ENCODE results near the gene PYGO1.

The PYGO1 gene

DNA sequence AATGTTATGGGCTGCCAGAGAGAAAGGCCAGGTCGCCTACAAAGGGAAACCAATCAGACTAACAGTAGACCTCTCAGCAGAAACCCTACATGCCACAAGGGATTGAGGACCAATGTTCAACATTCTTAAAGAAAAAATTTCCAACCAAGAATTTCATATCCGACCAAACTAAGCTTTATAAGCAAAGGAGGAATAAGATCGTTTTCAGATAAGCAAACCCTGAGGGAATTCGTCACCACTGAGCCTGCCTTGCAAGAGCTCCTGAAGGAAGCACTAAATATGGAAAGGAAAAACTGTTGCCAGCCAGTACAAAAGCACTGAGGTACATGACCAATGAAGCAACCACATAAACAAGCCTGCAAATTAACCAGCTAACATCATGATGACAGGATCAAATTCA, 33.1 kb downstream of the PYGO1 start:
- no peaks in the 10 kb centered on the region for H4K20me1 ChIP-seq (ENCODE audit: low read depth, low read length)
- no peak for TF ChIP-seq EZH2phosphoT487 (conservative IDR thresholded peaks at IDR 0.05; ENCODE audit: low read length)
- TF ChIP-seq, protein P1, sequence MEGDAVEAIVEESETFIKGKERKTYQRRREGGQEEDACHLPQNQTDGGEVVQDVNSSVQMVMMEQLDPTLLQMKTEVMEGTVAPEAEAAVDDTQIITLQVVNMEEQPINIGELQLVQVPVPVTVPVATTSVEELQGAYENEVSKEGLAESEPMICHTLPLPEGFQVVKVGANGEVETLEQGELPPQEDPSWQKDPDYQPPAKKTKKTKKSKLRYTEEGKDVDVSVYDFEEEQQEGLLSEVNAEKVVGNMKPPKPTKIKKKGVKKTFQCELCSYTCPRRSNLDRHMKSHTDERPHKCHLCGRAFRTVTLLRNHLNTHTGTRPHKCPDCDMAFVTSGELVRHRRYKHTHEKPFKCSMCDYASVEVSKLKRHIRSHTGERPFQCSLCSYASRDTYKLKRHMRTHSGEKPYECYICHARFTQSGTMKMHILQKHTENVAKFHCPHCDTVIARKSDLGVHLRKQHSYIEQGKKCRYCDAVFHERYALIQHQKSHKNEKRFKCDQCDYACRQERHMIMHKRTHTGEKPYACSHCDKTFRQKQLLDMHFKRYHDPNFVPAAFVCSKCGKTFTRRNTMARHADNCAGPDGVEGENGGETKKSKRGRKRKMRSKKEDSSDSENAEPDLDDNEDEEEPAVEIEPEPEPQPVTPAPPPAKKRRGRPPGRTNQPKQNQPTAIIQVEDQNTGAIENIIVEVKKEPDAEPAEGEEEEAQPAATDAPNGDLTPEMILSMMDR (IDR thresholded peaks at IDR 0.05; ENCODE audit: insufficient read depth, low read length, poor library complexity, severe bottlenecking), result no peak
- no peak overlapping the region for H3K4me3 ChIP-seq (ENCODE audit: insufficient read depth, low read length, poor library complexity, severe bottlenecking)
- H3K27me3 ChIP-seq (ENCODE audit: low read length), result no peaks in the 10 kb centered on the region
- no peaks in the 10 kb centered on the region for H3K79me2 ChIP-seq (ENCODE audit: insufficient read depth, low read length)
- H3K4me2 ChIP-seq (ENCODE audit: low read depth, low read length, poor library complexity, severe bottlenecking), result no peak overlapping the region
- H3K9ac ChIP-seq (ENCODE audit: low read length), result no peak overlapping the region
- H3K27ac ChIP-seq (ENCODE audit: low read depth, low read length), result no peak overlapping the region
- H3K9me2 ChIP-seq (replicated peaks; ENCODE audit: insufficient read depth, low read length), result no peaks in the 10 kb centered on the region
- no peaks in the 10 kb centered on the region for H3K9me3 ChIP-seq (ENCODE audit: insufficient read depth, low read length)
- H3K36me3 ChIP-seq (ENCODE audit: low read length), result no peaks in the 10 kb centered on the region
- H3F3A ChIP-seq (ENCODE audit: insufficient read depth), result no peaks in the 10 kb centered on the region
- H2AFZ ChIP-seq (ENCODE audit: low read depth, low read length, severe bottlenecking), result no peak overlapping the region

- Histone ChIP-seq H3K9me3 (ENCODE audit: insufficient read depth, low read length) (no peaks in the 10 kb centered on the region), H3K4me3 (ENCODE audit: insufficient read depth, low read length, poor library complexity, severe bottlenecking) (no peak overlapping the region), H3K27ac (ENCODE audit: low read depth, low read length) (no peak overlapping the region), H3K9me2 (replicated peaks; ENCODE audit: insufficient read depth, low read length) (no peaks in the 10 kb centered on the region), H3K27me3 (ENCODE audit: low read length) (no peaks in the 10 kb centered on the region), H3K79me2 (ENCODE audit: insufficient read depth, low read length) (no peaks in the 10 kb centered on the region), H4K20me1 (ENCODE audit: low read depth, low read length) (no peaks in the 10 kb centered on the region), H2AFZ (ENCODE audit: low read depth, low read length, severe bottlenecking) (no peak overlapping the region), H3K4me2 (ENCODE audit: low read depth, low read length, poor library complexity, severe bottlenecking) (no peak overlapping the region), H3F3A (ENCODE audit: insufficient read depth) (no peaks in the 10 kb centered on the region), H3K9ac (ENCODE audit: low read length) (no peak overlapping the region), H3K36me3 (ENCODE audit: low read length) (no peaks in the 10 kb centered on the region; the same call in 1 of the 2 replicates)
- TF ChIP-seq, protein P1 (IDR thresholded peaks at IDR 0.05; ENCODE audit: insufficient read depth, low read length, poor library complexity, severe bottlenecking), result no peak
Measured at GRCh38 chr15:55552926-55553325, 35.2 kb downstream of the PYGO1 start.

GRCh38 chr15:55552451-55552850, 35.7 kb downstream of the PYGO1 start:
- Histone ChIP-seq H3F3A (ENCODE audit: insufficient read depth) (no peaks in the 10 kb centered on the region), H3K4me3 (ENCODE audit: insufficient read depth, low read length, poor library complexity, severe bottlenecking) (no peak overlapping the region), H3K9ac (ENCODE audit: low read length) (no peak overlapping the region), H3K4me2 (ENCODE audit: low read depth, low read length, poor library complexity, severe bottlenecking) (no peak overlapping the region), H3K27ac (ENCODE audit: low read depth, low read length) (no peak overlapping the region), H3K27me3 (ENCODE audit: low read length) (no peaks in the 10 kb centered on the region), H3K79me2 (ENCODE audit: insufficient read depth, low read length) (no peaks in the 10 kb centered on the region), H4K20me1 (ENCODE audit: low read depth, low read length) (no peaks in the 10 kb centered on the region), H3K9me3 (ENCODE audit: insufficient read depth, low read length) (no peaks in the 10 kb centered on the region), H2AFZ (ENCODE audit: low read depth, low read length, severe bottlenecking) (no peak overlapping the region), H3K36me3 (ENCODE audit: low read length) (no peaks in the 10 kb centered on the region; the same call in 1 of the 2 replicates), H3K9me2 (replicated peaks; ENCODE audit: insufficient read depth, low read length) (no peaks in the 10 kb centered on the region)
- TF ChIP-seq, protein P1 (IDR thresholded peaks at IDR 0.05; ENCODE audit: insufficient read depth, low read length, poor library complexity, severe bottlenecking), result no peak
- TF ChIP-seq EZH2phosphoT487 (conservative IDR thresholded peaks at IDR 0.05; ENCODE audit: low read length), result no peak
